ENCODE results near the gene CCL17.

CCL17 gene

GRCh38 chr16:57380671-57381462 lies 23.7 kb upstream of the CCL17 start:
- H3K4me3 ChIP-seq (ENCODE audit: low read depth, low read length): no peak overlapping the region
- no peaks in the 10 kb centered on the region for H3K27me3 ChIP-seq (ENCODE audit: control insufficient read depth, insufficient read depth, low read length)
- no peak overlapping the region for H3K9ac ChIP-seq (ENCODE audit: low read depth, low read length)
- H3K9me3 ChIP-seq (ENCODE audit: control insufficient read depth, insufficient read depth, low read length): no peaks in the 10 kb centered on the region
- no peak overlapping the region for H3K27ac ChIP-seq (ENCODE audit: low read depth, low read length)
- no peaks in the 10 kb centered on the region for H3K36me3 ChIP-seq (ENCODE audit: control insufficient read depth, insufficient read depth, low read length)
- no peaks in the 10 kb centered on the region for H3K4me1 ChIP-seq (ENCODE audit: control insufficient read depth, insufficient read depth, low read length)

GRCh38 chr16:57381791-57382534 lies 22.6 kb upstream of the CCL17 start:
- H3K4me3 ChIP-seq (ENCODE audit: low read depth, low read length): no peak overlapping the region
- H3K27ac ChIP-seq (ENCODE audit: low read depth, low read length): no peak overlapping the region
- H3K9me3 ChIP-seq (ENCODE audit: control insufficient read depth, insufficient read depth, low read length): no peaks in the 10 kb centered on the region
- H3K27me3 ChIP-seq (ENCODE audit: control insufficient read depth, insufficient read depth, low read length): no peaks in the 10 kb centered on the region
- no peaks in the 10 kb centered on the region; the same call in 1 of the 2 replicates for H3K4me1 ChIP-seq (ENCODE audit: control insufficient read depth, insufficient read depth, low read length)
- no peaks in the 10 kb centered on the region for H3K36me3 ChIP-seq (ENCODE audit: control insufficient read depth, insufficient read depth, low read length)
- no peak overlapping the region for H3K9ac ChIP-seq (ENCODE audit: low read depth, low read length)

GRCh38 chr16:57382535-57383275 lies 21.9 kb upstream of the CCL17 start:
- H3K27me3 ChIP-seq (ENCODE audit: control insufficient read depth, insufficient read depth, low read length): no peaks in the 10 kb centered on the region
- H3K9me3 ChIP-seq (ENCODE audit: control insufficient read depth, insufficient read depth, low read length): no peaks in the 10 kb centered on the region
- no peaks in the 10 kb centered on the region; the same call in 1 of the 2 replicates for H3K4me1 ChIP-seq (ENCODE audit: control insufficient read depth, insufficient read depth, low read length)
- no peak overlapping the region for H3K27ac ChIP-seq (ENCODE audit: low read depth, low read length)
- no peak overlapping the region for H3K4me3 ChIP-seq (ENCODE audit: low read depth, low read length)
- H3K36me3 ChIP-seq (ENCODE audit: control insufficient read depth, insufficient read depth, low read length): no peaks in the 10 kb centered on the region
- H3K9ac ChIP-seq (ENCODE audit: low read depth, low read length): no peak overlapping the region

- no peaks in the 10 kb centered on the region for H3K27me3 ChIP-seq (ENCODE audit: control insufficient read depth, insufficient read depth, low read length)
- H3K9ac ChIP-seq (ENCODE audit: low read depth, low read length): no peak overlapping the region
- H3K27ac ChIP-seq (ENCODE audit: low read depth, low read length): no peak overlapping the region
- no peak overlapping the region for H3K4me3 ChIP-seq (ENCODE audit: low read depth, low read length)
- H3K4me1 ChIP-seq (ENCODE audit: control insufficient read depth, insufficient read depth, low read length): no peaks in the 10 kb centered on the region; the same call in 1 of the 2 replicates
- no peaks in the 10 kb centered on the region for H3K9me3 ChIP-seq (ENCODE audit: control insufficient read depth, insufficient read depth, low read length)
- H3K36me3 ChIP-seq (ENCODE audit: control insufficient read depth, insufficient read depth, low read length): no peaks in the 10 kb centered on the region
Observed at GRCh38 chr16:57383276-57384247, 21.0 kb upstream of the CCL17 start.

- Histone ChIP-seq H3K9me3 (ENCODE audit: control insufficient read depth, insufficient read depth, low read length) (no peaks in the 10 kb centered on the region), H3K4me1 (ENCODE audit: control insufficient read depth, insufficient read depth, low read length) (no peaks in the 10 kb centered on the region; the same call in 1 of the 2 replicates), H3K4me3 (ENCODE audit: low read depth, low read length) (no peak overlapping the region), H3K27ac (ENCODE audit: low read depth, low read length) (no peak overlapping the region), H3K36me3 (ENCODE audit: control insufficient read depth, insufficient read depth, low read length) (no peaks in the 10 kb centered on the region), H3K9ac (ENCODE audit: low read depth, low read length) (no peak overlapping the region), H3K27me3 (ENCODE audit: control insufficient read depth, insufficient read depth, low read length) (no peaks in the 10 kb centered on the region)
Observed at GRCh38 chr16:57384248-57385070, 20.1 kb upstream of the CCL17 start.

- H3K36me3 ChIP-seq (ENCODE audit: control insufficient read depth, insufficient read depth, low read length): no peaks in the 10 kb centered on the region
- H3K27ac ChIP-seq (ENCODE audit: low read depth, low read length): no peak overlapping the region
- no peaks in the 10 kb centered on the region for H3K27me3 ChIP-seq (ENCODE audit: control insufficient read depth, insufficient read depth, low read length)
- no peaks in the 10 kb centered on the region; the same call in 1 of the 2 replicates for H3K4me1 ChIP-seq (ENCODE audit: control insufficient read depth, insufficient read depth, low read length)
- no peak overlapping the region for H3K4me3 ChIP-seq (ENCODE audit: low read depth, low read length)
- H3K9me3 ChIP-seq (ENCODE audit: control insufficient read depth, insufficient read depth, low read length): no peaks in the 10 kb centered on the region
- no peak overlapping the region for H3K9ac ChIP-seq (ENCODE audit: low read depth, low read length)
Observed at GRCh38 chr16:57385083-57385482, 19.5 kb upstream of the CCL17 start.

- Histone ChIP-seq H3K4me1 (ENCODE audit: control insufficient read depth, insufficient read depth, low read length) (no peaks in the 10 kb centered on the region; the same call in 1 of the 2 replicates), H3K27ac (ENCODE audit: low read depth, low read length) (peak overlapping the region; percentile 43), H3K4me3 (ENCODE audit: low read depth, low read length) (no peak overlapping the region), H3K36me3 (ENCODE audit: control insufficient read depth, insufficient read depth, low read length) (no peaks in the 10 kb centered on the region), H3K9me3 (ENCODE audit: control insufficient read depth, insufficient read depth, low read length) (no peaks in the 10 kb centered on the region), H3K9ac (ENCODE audit: low read depth, low read length) (no peak overlapping the region), H3K27me3 (ENCODE audit: control insufficient read depth, insufficient read depth, low read length) (no peaks in the 10 kb centered on the region)
Observed at GRCh38 chr16:57386381-57386951, 18.1 kb upstream of the CCL17 start.

GRCh38 chr16:57387598-57388354 lies 16.8 kb upstream of the CCL17 start:
- Histone ChIP-seq H3K4me3 (ENCODE audit: low read depth, low read length) (no peak overlapping the region), H3K36me3 (ENCODE audit: control insufficient read depth, insufficient read depth, low read length) (no peaks in the 10 kb centered on the region), H3K27ac (ENCODE audit: low read depth, low read length) (no peak overlapping the region), H3K9me3 (ENCODE audit: control insufficient read depth, insufficient read depth, low read length) (no peaks in the 10 kb centered on the region), H3K4me1 (ENCODE audit: control insufficient read depth, insufficient read depth, low read length) (no peaks in the 10 kb centered on the region; the same call in 1 of the 2 replicates), H3K9ac (ENCODE audit: low read depth, low read length) (no peak overlapping the region), H3K27me3 (ENCODE audit: control insufficient read depth, insufficient read depth, low read length) (no peaks in the 10 kb centered on the region)
